RWPE2 (cell line): ENCODE results near the gene C20orf173.
"Not testable (repeated sequence)": the region's sequence is repeated elsewhere in the genome, so short reads cannot be mapped to it uniquely, and the experiment has no call there.

Experiments used
- ATAC-seq: fragments of 200-7000 bp; cut with Tn5 transposase; 3 replicates; pipeline ENCODE4 v1.9.1; 2021; ENCODE audit warnings: low read depth
- DNase-seq: peaks from one replicate; pipeline ENCODE4 v3.0.0-alpha.2; 2020; ENCODE audit warnings: low spot score
- H3K27ac ChIP-seq: fragments of 450-650 bp; 2 replicates; pipeline ENCODE4 v1.5.1; 2017; ENCODE audit warnings: mild to moderate bottlenecking; ENCODE audit not compliant: poor library complexity, severe bottlenecking
- H3K27me3 ChIP-seq: fragments of 250-450 bp; sonication (Bioruptor Pico); 2 replicates; pipeline ENCODE4 v1.5.1; 2021; ENCODE audit warnings: mild to moderate bottlenecking, moderate library complexity; ENCODE audit not compliant: insufficient read depth, poor library complexity, severe bottlenecking
- H3K36me3 ChIP-seq: fragments of 250-450 bp; sonication (Bioruptor Pico); 2 replicates; pipeline ENCODE4 v1.5.1; 2020; ENCODE audit warnings: low read depth, mild to moderate bottlenecking, moderate library complexity
- H3K4me1 ChIP-seq: fragments of 250-450 bp; sonication (Bioruptor Pico); 2 replicates; pipeline ENCODE4 v1.5.1; 2021; ENCODE audit warnings: mild to moderate bottlenecking, moderate library complexity; ENCODE audit not compliant: insufficient read depth, poor library complexity, severe bottlenecking
- H3K4me3 ChIP-seq: fragments of 250-450 bp; sonication (Bioruptor Pico); 2 replicates; pipeline ENCODE4 v1.5.1; 2021; ENCODE audit warnings: mild to moderate bottlenecking, moderate library complexity; ENCODE audit not compliant: severe bottlenecking
- H3K9me3 ChIP-seq: fragments of 250-450 bp; sonication (Bioruptor Pico); 2 replicates; pipeline ENCODE4 v1.5.1; 2021; ENCODE audit warnings: mild to moderate bottlenecking, moderate library complexity; ENCODE audit not compliant: severe bottlenecking
- TF ChIP-seq, protein P1 (sequence below): fragments of 450-650 bp; IDR thresholded peaks from one replicate; pipeline ENCODE4 v1.5.1; 2017; ENCODE audit warnings: mild to moderate bottlenecking, moderate library complexity; ENCODE audit not compliant: poor library complexity, severe bottlenecking

C20orf173 gene

DNA sequence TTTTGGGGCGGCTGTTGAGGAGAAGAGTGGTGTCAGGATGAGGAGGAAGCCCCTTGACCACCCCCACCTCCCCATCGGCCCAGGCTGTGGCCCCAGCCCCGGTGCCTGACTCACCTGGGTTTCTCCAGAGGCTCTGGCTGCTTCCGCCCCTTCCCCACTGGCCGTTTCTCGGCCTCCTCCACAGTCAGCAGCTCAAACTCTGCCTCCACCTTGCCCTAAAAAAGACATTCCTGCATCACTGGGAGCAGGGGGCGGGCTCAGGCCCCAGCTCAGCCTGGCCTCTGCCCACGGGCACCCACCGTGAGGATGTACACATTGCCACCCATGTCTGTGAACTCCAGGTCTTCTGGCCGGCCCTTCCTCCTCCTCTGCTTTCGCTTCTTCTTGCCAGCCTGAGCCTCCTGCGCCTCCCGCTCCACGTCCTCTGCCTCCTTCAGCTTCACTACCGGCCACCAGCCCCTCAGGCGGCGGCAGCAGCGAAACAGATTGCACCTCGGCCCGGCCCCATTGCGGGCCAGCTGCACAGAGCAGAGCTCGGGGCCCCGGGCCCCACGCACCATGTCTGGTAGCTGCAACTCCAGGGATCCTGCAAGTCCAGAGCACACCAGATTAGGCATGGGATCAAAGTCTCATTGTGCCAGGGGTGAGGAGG is 29.7 kb upstream of the C20orf173 start:
- peaks cover 34% of the 10 kb centered on the region for H3K36me3 ChIP-seq
- TF ChIP-seq, protein P1, sequence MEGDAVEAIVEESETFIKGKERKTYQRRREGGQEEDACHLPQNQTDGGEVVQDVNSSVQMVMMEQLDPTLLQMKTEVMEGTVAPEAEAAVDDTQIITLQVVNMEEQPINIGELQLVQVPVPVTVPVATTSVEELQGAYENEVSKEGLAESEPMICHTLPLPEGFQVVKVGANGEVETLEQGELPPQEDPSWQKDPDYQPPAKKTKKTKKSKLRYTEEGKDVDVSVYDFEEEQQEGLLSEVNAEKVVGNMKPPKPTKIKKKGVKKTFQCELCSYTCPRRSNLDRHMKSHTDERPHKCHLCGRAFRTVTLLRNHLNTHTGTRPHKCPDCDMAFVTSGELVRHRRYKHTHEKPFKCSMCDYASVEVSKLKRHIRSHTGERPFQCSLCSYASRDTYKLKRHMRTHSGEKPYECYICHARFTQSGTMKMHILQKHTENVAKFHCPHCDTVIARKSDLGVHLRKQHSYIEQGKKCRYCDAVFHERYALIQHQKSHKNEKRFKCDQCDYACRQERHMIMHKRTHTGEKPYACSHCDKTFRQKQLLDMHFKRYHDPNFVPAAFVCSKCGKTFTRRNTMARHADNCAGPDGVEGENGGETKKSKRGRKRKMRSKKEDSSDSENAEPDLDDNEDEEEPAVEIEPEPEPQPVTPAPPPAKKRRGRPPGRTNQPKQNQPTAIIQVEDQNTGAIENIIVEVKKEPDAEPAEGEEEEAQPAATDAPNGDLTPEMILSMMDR, result no peak
- H3K4me1 ChIP-seq, result no peaks in the 10 kb centered on the region
- H3K4me3 ChIP-seq, result no peak overlapping the region
- H3K27ac ChIP-seq, result no peak overlapping the region
- H3K9me3 ChIP-seq, result no peaks in the 10 kb centered on the region
- ATAC-seq, result no peak
- DNase-seq, result peak; percentile 78
- H3K27me3 ChIP-seq, result no peaks in the 10 kb centered on the region

DNA sequence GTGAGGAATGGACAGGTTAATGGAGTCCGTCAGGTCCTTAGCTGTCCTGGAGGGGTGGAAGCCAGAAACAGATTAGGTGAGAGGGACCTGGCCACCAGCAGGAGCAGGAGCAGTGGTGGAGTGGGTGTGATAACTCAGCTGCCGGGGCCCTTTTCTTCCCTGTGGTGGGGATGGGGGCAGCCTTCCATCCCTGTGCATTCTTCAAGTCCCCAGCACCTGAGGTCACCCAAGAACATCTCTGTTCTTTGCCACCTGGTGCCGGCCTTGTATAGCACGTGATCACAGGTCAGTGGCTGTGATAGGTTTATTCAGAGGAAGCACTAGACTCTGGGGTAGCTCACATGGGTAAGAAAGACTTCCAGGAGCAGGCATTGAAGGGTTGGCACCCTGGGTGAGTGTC is 29.0 kb upstream of the C20orf173 start:
- Histone ChIP-seq H3K4me1 (no peaks in the 10 kb centered on the region), H3K27me3 (no peaks in the 10 kb centered on the region), H3K9me3 (no peaks in the 10 kb centered on the region), H3K36me3 (peaks cover 40% of the 10 kb centered on the region), H3K27ac (no peak overlapping the region), H3K4me3 (no peak overlapping the region)
- no peak for ATAC-seq
- peak; percentile 68 for DNase-seq
- TF ChIP-seq, protein P1, result no peak

DNA sequence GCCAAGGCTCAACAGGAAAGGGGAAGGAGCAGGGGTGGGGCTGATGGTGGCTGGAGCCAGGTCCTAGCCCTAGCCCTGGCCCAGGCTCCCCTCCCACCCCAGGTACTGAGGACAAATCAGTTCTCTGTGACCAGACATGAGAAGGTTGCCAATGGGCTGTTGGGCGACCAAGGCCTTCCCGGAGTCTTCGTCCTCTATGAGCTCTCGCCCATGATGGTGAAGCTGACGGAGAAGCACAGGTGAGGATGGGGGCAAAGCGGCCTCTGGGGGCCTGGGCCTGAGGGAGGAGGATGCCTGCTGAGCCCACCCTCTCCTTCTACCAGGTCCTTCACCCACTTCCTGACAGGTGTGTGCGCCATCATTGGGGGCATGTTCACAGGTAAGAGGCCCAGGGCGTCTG is 27.4 kb upstream of the C20orf173 start:
- TF ChIP-seq, protein P1, result no peak
- Histone ChIP-seq H3K27ac (no peak overlapping the region), H3K4me3 (no peak overlapping the region), H3K36me3 (peaks cover 52% of the 10 kb centered on the region), H3K9me3 (no peaks in the 10 kb centered on the region), H3K27me3 (no peaks in the 10 kb centered on the region), H3K4me1 (no peaks in the 10 kb centered on the region)
- ATAC-seq, result no peak
- no peak for DNase-seq

DNA sequence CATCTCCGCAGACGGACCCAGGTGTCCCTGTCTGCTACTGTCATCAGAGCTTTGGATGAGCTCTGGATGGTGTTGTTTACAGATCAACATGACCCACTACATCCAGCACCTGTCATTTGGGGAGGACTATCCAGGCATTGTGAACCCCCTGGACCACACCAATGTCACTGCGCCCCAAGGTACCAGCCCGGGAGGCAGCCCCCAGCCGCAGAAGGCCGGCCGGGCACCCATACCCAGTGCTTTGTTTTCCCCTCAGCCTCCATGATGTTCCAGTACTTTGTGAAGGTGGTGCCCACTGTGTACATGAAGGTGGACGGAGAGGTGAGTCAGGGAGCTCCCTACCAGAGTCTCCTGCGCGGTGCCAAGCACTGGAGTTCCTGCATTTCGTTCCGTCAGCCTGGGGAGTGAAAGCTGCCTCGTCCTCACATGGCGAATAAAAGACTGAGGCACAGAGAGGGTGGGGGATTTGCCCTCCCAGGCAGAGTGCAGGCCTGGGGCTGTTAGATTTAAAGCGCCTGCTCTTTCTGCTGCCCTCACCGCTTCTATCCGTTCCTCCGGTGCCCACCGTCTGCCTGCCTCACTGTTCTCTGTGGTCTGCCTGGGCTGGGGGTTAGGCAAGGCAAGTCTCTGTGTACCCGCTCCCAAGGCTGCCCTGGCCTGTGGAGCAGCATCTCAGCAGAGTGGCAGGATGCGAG is 26.6 kb upstream of the C20orf173 start:
- peak; percentile 79 for DNase-seq
- H3K4me1 ChIP-seq, result no peaks in the 10 kb centered on the region
- H3K27me3 ChIP-seq, result no peaks in the 10 kb centered on the region
- no peak overlapping the region for H3K27ac ChIP-seq
- TF ChIP-seq, protein P1, result no peak
- no peak overlapping the region for H3K4me3 ChIP-seq
- peaks cover 59% of the 10 kb centered on the region for H3K36me3 ChIP-seq
- H3K9me3 ChIP-seq, result no peaks in the 10 kb centered on the region
- no peak for ATAC-seq

DNA sequence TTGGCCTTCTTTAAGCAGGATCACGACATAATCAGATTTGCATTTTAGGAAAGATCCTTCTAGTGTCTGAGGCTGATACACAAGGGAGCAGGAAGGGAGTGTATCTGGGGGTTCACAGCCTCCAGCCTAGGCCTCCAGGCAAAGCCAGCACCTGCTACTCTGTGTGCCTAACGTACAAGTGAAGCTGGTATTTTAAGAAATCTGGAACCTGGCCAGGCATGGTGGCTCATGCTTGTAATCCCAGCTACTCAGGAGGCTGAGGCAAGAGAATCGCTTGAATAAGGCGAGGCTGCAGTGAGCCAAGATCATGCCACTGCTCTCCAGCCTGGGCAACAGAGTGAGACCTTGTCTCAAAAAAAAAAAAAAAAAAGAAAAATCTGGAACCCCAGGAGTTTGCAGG is 26.0 kb upstream of the C20orf173 start:
- H3K36me3 ChIP-seq, result peaks cover 66% of the 10 kb centered on the region
- DNase-seq, H3K4me3 ChIP-seq, H3K9me3 ChIP-seq, H3K27ac ChIP-seq, ATAC-seq, H3K27me3 ChIP-seq, H3K4me1 ChIP-seq: not testable (repeated sequence)
